SW 1271 (cell line): ENCODE results near the gene NEURL1B.

Source experiments
- DNase-seq, 2 experiments: peaks; one replicate each; lab custom pipeline; 2025; lab: John Stamatoyannopoulos, UW

Gene NEURL1B

DNA sequence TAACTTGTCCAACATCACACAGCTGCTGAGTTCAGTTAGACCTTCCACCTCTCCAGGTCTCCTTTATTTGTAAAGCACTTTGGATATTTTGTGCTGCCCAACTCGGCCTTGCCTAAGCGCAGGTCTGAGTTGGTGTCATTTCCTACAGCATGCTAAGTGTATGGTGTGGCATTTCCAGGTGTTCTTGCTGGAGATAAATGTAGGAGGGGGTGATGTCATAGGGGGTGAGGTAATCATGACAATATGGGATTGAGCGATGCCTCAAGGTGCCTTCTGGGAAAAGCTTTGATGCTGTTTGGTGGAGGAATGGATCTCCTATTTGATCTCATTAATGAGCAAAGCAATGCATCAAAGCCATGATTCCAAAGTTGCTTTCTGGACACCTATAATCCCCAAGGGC lies 32.3 kb upstream of the NEURL1B start:
- DNase-seq: no peak

DNA sequence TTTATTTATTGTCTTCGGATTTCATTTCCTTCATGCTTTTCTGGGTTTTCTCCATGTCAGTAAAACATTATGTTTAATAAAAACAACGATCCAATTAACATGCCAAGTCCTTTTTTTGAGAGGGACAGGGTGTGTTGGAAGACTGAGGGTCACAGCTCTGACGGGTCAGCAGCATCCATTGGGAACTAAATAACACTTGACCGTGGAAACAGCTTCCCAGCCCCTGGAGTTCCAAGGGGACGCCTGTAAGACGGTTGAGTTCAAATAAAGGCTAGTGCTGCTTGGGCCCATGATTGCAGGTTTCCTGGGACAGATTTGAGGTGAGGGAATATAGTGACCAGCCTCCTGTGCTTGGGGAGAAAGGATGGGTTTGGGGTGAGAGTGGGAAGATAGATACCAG lies 30.4 kb upstream of the NEURL1B start:
- no peak for DNase-seq

DNA sequence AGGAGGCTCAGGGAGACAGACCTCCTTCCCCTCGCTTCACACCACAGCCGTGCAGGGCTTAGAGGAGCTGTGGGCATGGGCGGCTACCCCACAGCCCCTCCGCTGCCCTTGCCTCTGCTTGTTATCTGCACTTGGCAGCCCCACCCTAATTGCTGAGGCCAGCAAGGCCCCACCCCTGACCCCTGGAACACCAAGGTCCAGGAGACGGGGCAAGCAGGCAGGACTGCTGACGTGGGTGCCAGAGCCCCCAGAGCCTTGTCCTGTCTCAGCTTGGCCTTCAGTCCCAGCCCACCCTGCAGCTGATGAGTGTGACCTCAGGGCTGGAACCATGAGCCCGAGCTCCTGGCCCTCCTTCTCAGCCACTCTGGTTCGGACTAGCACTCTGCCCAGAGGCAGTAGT lies 29.1 kb upstream of the NEURL1B start:
- DNase-seq: no peak

DNA sequence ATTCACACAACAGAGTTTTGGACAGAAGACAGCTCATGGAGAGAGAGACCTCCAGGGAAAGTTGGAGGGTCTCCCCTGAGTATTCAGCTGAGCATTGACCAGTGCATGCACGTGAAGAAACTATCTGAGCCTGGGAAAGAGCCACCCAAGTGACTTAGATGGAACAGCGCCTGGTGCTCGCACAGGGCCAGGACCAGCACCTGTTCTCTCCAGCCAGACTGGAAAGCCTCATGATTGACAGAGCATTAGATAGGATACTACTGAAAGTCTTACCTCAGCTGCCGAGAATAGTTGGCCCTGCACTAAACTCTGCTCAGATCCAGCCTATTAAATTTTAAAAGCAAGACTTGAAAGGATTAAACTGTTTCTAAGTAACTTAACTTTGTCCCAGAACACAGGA lies 28.3 kb upstream of the NEURL1B start:
- DNase-seq: no peak

DNA sequence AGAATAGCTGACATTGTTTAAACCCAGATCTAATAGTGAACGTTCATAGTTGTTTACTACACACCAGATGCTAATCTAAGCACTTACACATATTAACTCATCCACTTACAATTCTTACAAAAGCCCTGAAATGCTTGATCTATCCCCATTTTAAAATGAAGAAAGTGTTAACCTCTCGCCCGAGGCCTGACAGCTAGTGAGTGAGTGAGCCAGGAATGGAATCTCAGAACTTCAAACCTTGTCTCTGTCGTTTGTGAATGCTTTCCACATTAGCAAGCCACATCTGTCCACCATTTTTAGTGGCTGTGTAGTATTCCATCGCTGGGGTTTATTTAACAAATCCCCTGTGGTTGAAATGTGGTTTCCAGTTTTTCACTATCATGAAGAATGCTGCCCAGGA lies 24.9 kb upstream of the NEURL1B start:
- no peak for DNase-seq

DNA sequence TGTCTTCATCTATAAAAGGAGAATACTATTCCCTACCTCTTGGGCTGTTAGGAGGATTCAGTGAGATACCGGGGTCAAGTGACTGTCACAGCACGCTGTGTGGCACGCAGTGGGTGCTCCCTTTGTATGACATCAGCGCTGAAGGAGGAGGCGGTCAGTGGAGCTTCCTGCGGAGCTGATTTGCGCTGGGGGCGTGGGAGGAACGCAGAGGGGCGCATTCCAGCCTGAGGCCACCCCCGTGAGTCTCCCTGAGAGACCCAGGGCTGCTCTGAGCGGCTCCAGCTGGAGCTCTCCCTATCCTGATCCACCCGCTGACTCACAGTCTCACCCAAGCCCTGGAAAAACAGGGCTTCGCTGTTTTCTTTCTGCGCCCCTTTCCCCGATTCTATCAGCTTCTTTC lies 24.3 kb upstream of the NEURL1B start:
- DNase-seq: no peak

DNA sequence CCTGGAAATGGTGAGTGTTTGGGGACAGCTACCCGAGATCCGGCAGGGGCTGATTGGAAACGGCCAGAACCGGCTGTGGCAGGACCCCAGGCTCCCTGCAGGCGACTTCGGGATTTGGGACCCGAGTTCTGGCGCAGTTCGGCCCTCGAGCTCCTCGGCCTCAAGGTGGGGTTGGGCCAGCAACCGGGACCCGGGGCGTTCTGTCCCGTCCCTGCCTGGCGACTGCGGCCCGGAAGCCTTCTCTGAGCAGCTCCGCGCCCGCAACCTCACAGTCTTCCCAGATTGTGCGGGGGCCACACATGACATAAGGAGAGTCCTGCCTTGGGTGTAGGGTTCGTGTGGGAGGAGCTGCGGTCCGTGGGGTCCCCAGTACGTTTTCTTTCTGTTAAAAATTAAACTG lies 23.2 kb upstream of the NEURL1B start:
- no peak for DNase-seq

DNA sequence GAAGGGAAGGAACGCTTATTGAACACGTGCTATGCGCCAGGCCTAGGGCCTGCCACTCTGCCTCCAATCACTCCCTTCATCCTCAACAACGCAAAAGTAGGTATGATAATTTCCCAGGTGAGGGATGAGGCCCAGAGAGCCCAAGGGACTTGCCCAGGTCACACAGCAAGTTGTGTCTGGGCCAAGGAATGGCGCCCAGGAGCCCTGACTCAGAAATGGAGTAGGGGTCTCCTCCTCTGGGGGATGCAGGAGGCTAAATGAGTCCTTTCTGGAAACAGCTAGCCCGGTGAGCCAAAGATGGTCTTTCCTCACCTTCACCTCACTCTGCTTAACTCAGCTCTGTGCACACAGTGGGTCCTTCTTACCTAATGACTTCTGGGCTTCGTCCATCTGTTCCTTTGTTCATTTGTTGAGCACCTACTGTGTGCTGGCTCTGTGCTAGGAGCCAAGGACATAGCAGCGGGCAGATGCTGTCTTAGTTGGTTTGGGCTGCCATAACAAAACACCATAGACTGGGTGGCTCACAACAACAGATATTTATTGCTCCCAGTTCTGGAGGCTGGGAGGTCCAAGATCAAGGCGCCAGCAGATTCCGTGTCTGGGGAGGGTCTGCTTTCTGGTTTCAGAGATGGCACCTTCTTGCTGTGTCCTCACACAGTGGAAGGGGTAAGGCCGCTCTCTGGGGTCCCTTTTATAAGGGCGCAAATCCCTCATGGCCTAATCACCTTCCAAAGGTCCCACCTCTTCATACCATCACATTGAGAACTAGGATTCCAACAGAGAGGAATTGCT lies 22.3 kb upstream of the NEURL1B start:
- DNase-seq: no peak

DNA sequence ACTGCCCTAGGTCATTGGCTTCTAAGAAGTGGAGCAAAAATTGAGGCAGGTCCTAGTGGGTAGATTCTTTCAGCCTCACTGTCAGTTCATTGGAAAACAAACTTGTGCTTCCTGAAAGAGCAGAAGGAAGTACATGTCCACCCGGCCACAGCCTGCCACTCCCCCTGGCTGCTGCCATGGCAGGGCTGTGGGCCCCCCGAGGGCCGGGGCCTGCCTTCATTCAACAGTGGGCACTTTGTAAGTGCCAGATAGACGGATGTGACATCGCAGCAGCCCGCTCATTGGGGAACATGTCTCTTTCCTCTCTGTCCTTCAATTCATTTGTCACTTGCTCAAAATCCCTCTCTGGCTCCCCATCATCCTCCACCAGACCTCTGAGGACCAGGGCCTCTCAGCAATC lies 20.6 kb upstream of the NEURL1B start:
- DNase-seq: no peak

DNA sequence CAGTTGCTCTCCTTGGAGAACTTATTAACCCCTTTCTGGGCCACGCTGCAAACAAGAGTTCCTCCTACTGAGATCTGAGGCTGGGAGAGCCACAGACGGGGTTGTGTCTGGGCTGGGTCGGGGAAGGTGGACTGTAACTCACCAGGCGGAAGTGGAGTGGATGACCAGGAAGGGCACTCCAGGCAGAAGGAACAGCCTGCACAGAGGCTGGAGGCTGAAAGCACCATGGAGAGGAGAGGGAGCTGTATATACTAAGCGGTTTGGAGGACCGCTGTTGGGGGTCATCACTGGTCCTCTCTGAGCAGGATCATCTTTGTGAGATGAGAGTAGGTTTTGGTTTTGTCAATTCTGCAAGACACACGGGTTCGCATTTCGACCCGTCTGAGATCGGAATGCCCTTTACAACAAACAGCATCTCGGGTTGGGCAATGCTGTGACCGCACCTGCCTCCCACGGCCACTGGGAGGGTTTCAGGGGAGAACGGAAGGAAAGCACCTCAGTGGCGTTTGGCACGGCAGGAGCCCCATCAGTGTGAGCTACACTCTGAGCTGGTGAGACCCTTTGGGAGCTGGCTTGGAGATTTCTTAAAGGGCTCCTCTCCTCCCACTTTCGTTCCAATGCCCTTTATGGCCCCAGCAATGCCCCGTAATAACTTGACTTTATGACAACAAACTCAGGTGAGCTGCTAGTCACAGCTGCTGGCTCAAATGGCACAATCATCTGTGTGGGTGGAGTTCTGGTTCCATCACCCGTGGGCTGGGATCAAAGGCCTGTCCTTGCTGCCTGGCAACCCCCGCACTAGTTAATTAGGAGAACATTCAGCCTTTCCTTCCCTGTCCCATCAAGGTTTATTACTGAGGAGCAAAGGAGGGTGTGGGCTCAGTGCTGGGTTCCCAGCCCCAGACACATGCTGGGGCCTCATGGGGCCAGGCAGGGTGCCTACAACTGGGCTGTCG lies 18.7 kb upstream of the NEURL1B start:
- DNase-seq: no peak

DNA sequence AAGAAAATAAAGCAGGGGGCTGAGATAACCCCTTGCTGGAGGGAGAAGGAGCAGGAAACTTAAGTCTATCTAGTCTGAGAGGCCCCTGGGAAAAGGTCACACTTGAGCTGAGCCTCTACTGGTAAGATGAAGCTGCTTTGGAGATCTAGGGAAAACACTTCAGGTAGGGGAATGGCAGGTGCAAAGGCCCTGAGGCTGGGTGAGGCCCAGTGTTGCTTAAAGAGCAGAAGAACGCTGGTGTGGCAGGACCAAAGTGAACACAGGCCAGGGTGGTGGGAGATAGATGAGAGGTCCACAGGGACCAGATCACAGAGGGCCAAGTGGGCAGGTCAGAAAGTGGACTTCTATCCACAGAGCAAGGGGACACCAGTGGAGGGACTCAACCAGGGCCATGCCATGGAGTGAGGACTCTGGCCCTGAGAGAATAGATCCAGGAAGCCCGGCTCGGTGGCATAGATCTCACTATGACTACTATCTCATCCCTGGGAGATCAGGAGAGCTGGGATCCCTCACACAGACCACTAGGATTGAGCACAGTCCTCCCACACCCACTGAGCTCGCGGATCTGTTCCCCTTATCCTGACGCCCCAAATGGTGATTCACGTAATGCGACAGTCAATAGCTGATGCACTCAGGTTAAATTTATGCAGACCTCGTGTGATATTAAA lies 17.6 kb upstream of the NEURL1B start:
- no peak for DNase-seq

DNA sequence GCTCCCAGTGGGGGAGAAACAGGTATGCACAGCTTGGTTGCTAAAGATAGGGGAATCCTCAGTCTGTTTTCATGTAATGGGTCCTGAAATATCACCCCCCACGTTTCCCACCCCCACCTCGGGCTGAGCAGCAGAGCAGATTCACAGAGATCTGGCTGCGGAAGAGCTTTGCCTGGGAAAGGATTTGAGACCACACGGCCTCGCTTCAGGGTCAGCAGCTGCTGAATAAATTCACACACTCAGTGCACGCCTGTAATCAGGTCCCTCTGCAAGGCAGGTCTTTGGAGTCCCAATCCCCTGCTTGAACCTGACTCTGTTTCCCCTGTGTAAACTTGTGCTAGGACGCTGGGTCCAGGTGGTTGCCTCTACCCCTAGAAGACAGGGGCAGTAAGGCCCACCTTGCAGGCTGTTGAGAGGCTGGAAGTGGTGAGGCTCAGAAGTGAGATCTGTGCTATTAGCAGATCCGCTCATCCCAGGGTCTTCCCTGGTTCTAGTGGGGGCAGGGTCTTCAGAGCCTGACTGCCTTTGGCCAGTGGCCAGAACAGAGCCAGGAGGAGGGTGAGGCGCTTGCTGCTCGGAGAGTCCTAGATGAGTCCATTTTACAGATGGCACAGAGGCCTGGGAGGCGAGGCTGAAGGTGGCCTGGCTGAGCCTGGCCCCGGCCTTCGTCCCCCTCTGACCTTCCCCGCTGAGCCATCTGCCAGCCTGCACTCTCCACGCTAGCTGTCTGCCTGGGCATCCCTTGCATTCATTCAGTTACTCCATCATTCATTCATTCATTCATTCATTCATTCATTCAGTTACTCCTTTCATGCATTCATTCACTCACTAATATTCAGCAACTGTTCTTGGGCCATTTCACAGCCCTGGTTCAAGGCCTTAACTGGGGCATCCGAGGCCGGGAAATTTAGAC lies 16.7 kb upstream of the NEURL1B start:
- no peak for DNase-seq

DNA sequence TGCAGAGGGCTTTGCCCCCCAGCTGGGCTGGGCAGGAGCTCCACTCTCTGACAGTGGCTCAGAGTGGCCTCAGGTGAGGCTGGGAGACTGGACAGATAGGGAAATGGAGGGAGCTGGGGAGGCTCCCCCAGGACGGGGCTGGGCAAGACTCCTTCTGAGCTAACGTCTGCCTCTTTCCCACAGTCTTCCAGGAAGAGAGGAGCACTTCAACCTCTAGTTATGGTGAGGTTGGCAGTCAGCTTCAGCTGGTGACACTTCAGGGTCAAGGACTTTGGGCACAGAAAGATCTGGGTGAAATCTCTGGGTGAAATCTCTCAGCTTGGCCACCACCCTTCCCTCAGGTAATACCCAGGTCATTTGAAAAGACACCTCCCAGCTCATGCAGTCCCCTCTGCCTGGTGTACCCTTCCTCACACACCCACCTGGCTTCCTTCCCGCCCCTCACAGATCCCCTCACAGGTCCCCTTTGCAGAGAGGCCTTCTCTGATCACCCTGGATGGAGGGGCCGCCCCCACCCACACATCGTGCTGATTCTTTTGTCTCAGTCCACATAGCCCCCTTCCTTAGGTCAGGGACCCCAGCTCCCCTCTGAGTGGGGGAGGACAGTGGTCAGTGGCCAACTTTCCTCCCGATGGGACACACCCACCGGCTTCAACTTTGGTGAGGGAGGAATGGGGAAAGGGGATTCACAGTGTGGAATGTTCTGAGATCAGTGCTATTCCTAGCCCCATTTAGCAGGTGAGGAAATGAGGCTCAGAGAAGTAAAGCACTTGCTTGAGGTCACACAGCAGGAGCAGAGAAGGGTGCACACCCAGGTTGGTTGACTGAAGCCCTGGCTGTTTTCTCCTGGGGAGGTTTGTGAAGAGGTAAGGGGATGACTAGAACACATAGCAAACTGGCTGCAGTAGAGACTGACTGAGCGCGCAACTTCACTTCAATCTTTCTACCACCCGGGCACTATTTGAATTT lies 15.8 kb upstream of the NEURL1B start:
- DNase-seq: no peak

DNA sequence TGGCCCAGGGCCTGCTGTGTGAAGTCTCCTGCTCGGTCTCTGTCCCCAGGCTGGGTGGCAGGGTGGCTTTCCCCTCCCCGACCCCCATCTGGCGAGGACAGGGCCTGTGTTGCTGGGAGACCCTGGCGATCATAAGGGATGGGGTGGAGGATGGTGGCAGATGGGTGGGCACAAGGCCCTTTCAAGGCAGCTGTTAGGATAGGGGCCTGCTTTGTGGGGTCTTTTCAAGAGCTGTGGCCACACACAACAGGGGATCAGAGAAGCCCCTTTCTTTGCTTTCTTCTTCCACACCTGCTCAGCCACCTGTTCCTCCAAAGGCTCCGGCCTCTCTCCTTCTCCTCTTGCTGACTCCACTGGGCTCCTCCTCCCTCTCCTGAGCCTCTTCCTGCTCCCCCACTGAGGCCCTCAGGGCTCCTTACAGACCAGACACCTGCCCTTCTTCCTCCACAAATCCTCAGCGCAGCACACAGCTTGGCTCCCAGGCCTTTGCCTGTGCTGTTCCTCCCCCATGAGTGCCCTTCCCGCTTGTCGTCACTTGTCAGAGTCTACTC lies 15.0 kb upstream of the NEURL1B start:
- no peak for DNase-seq

DNA sequence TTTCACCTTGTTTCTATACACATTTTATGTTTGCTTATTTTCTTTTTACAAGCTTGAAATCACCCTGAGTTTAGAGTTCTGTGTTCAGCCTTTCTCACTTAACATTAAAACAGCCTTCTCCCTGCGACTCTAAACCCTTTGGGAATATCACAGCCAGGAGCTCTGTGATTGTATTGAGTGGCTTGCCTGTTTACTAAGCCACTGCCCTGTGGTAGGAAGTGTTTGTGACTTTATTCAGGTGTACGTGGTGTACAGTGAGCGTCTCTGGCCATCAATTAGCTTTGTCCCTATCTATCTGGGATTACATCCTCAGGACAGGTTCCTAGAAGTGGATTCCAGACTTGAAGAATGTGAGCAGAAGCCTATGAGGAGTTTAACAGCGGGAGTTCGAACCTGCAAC lies 11.0 kb upstream of the NEURL1B start:
- DNase-seq: no peak

DNA sequence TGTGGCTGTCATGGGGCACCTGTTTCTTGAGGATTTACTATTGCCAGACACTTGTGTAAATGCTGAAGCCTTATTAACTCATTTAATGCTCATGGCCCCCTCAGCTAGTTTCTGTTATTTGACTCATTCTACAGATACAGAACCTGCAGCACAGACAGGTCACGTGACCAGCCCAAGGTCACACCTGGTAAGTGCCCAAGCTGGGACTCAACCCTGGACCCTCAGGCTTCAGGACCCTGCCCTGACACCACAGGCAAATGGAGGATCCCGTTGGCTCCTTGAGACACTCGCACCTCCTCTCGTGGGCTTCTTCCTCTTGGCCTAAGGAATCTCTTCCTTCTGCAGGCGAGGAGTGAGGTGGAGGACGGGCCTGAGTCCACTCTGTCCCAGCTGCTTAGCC lies 10.6 kb upstream of the NEURL1B start:
- DNase-seq: no peak

DNA sequence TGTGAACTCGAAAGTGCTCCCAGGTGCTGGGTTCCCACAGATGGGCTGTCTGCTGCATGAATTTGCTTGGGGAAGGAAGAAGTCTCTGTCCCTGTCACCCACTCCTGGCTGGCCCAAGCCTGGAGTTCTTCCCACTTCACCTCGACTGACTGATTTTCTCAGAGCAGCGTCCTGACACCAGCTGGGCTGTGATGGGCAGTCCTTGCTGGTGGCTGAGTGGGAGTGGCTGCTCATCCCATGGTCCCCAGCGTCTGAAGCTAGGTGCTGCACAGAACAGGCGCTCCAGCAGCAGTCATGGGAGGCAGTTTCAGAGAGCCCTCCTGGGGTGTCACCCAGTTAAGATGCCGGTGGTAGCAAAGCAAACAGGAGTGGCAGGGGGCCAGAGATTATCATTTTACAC lies 10.1 kb upstream of the NEURL1B start:
- DNase-seq: no peak

DNA sequence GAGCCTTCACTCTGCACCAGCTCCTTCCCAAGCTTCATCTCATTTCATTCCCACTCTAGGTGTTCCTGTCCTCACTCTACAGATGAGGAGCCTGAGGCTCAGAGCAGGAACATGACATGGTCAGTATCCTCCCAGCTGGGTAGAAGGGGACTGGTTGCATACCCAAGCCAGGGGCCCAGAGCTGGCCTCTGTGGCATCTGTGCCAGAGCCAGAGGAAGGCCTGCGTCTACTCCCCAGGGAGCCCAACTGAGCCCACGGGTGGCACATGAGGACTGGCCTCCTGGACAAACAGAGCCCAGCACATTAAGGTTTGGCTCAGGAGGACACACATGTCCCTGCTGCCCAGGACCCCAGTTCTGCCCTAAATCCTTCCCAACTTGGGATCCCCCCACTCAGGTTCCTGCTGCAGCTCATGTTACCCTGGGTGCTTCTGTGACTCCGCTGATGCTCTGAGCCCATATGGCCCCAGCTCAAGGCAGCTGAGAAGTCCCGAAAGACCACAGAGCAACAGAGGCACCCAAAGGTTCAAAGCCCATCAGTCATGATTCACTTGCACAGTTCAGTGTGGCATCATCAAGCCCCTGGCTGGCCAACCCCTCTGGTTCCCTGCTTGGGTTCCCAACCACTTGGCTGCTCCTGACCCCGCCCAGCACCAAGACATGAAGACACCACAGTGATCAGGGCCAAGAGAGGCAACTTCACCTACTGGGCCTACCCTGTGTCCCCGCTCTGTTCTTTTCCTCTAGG lies 8.5 kb upstream of the NEURL1B start:
- DNase-seq: no peak

DNA sequence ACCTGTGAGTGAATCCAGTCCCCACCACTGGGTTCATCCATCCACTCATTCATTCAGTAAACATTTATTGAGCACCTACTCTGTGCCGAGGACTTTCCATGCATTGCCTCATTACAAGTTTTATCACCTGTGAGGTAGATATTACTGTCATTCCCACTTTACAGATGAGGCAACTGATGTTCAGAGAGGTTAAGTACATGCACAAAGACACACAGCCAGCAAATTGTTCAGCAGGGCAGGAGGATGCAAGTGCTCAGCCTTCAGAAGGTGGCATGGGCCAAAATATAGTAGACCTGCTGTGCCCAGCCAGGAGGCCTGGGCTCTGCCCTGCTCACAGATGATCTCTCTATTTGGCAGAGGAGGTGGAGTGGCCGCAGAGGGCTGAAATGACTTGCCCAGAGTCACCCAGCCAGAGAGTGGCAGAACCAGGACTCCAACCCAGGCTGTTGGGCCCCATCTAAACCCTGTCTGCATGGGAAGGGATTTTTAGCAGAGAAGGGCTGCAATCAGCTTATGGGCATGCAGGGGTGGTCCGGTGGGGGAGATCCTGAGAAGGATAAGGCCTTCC lies 7.6 kb upstream of the NEURL1B start:
- no peak for DNase-seq
